Suprapubic skin (tissue), 3 donors: Measurements from ENCODE around the gene RASSF7.

ENCODE experiments used
- POLR2AphosphoS5 ChIP-seq, 3 donors: sonication (generic); formaldehyde crosslinking; IDR thresholded peaks; one replicate each; pipeline ENCODE4 v1.6.1; 2017; ENCODE audit warnings: antibody characterized with exemption in 3 of 3
- TF ChIP-seq, protein P1 (sequence below), 2 donors: fragments of 200-600 bp in 1 of 2; fragments of 450-650 bp in 1 of 2; sonication (generic) in 1 of 2; IDR thresholded peaks; one replicate each; pipeline ENCODE4 v1.5.1; 2016 to 2019; ENCODE audit warnings: antibody characterized with exemption in 2 of 2, mild to moderate bottlenecking in 1 of 2, moderate library complexity in 1 of 2

GRCh38 chr11:550746-551085, 10.1 kb upstream of the RASSF7 start:
- TF ChIP-seq, protein P1, sequence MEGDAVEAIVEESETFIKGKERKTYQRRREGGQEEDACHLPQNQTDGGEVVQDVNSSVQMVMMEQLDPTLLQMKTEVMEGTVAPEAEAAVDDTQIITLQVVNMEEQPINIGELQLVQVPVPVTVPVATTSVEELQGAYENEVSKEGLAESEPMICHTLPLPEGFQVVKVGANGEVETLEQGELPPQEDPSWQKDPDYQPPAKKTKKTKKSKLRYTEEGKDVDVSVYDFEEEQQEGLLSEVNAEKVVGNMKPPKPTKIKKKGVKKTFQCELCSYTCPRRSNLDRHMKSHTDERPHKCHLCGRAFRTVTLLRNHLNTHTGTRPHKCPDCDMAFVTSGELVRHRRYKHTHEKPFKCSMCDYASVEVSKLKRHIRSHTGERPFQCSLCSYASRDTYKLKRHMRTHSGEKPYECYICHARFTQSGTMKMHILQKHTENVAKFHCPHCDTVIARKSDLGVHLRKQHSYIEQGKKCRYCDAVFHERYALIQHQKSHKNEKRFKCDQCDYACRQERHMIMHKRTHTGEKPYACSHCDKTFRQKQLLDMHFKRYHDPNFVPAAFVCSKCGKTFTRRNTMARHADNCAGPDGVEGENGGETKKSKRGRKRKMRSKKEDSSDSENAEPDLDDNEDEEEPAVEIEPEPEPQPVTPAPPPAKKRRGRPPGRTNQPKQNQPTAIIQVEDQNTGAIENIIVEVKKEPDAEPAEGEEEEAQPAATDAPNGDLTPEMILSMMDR (IDR thresholded peaks at IDR 0.05): no peak
- no peak for TF ChIP-seq POLR2AphosphoS5 (IDR thresholded peaks at IDR 0.05)
